Mesenchymal stem cell (in vitro differentiated cells and primary cell): Measurements from ENCODE around the gene ALDH16A1.

Source experiments
- DNase-seq: peaks from one replicate; pipeline ENCODE4 v3.0.0-alpha.2; 2013
- H2AFZ ChIP-seq: one replicate; pipeline ENCODE4 v1.6.1; 2013; ENCODE audit warnings: low read depth, mild to moderate bottlenecking, control low read depth, inconsistent platforms, low read length, moderate library complexity
- H2AK5ac ChIP-seq: 2 replicates; pipeline ENCODE4 v1.6.1; 2013; ENCODE audit warnings: low read length, moderate library complexity, mild to moderate bottlenecking, inconsistent platforms; ENCODE audit not compliant: severe bottlenecking
- H2BK120ac ChIP-seq: one replicate; pipeline ENCODE4 v1.6.1; 2013; ENCODE audit warnings: low read depth, mild to moderate bottlenecking, inconsistent platforms, low read length, moderate library complexity
- H2BK12ac ChIP-seq, 2 experiments: one replicate each; pipeline ENCODE4 v1.6.1; 2013; ENCODE audit warnings: inconsistent platforms in 2 of 2, low read length in 2 of 2, mild to moderate bottlenecking in 2 of 2, moderate library complexity in 2 of 2, control low read depth in 1 of 2
- H2BK15ac ChIP-seq: one replicate; pipeline ENCODE4 v1.6.1; 2013; ENCODE audit warnings: mild to moderate bottlenecking, low read depth, inconsistent platforms; ENCODE audit not compliant: poor library complexity, severe bottlenecking
- H2BK5ac ChIP-seq: 2 replicates; pipeline ENCODE4 v1.6.1; 2013; ENCODE audit warnings: low read depth, mild to moderate bottlenecking, low read length, control low read depth, inconsistent platforms; ENCODE audit not compliant: poor library complexity, severe bottlenecking
- H3K14ac ChIP-seq, 2 experiments: one replicate each; pipeline ENCODE4 v1.6.1; 2013; ENCODE audit warnings: inconsistent platforms in 2 of 2, low read length in 2 of 2, control low read depth in 1 of 2, mild to moderate bottlenecking in 1 of 2, moderate library complexity in 1 of 2
- H3K18ac ChIP-seq, 2 experiments: one replicate each; pipeline ENCODE4 v1.6.1; 2013; ENCODE audit warnings: inconsistent platforms in 2 of 2, low read length in 2 of 2, control low read depth in 1 of 2, low read depth in 1 of 2, mild to moderate bottlenecking in 1 of 2
- H3K23ac ChIP-seq, 2 experiments: one replicate each; pipeline ENCODE4 v1.6.1; 2013; ENCODE audit warnings: inconsistent platforms in 2 of 2, low read length in 2 of 2, mild to moderate bottlenecking in 2 of 2, moderate library complexity in 2 of 2, control low read depth in 1 of 2
- H3K27ac ChIP-seq: 2 replicates; pipeline ENCODE4 v1.5.1; 2013; ENCODE audit warnings: mild to moderate bottlenecking, moderate library complexity, low read length, control low read depth, inconsistent platforms; ENCODE audit not compliant: poor library complexity, severe bottlenecking
- H3K27me3 ChIP-seq, 2 experiments: 2 replicates each; pipeline versions ENCODE4 v1.6.1 to v1.7.0; 2013; ENCODE audit warnings: low read length in 2 of 2, mild to moderate bottlenecking in 2 of 2, moderate library complexity in 2 of 2, control low read depth in 1 of 2, inconsistent platforms in 1 of 2; ENCODE audit not compliant: control insufficient read depth in 1 of 2, insufficient read depth in 1 of 2
- H3K36me3 ChIP-seq, 2 experiments: 2 replicates each; pipeline versions ENCODE4 v1.6.1 to v1.7.0; 2013; ENCODE audit warnings: low read length in 2 of 2, control low read depth in 1 of 2, inconsistent platforms in 1 of 2, low read depth in 1 of 2, mild to moderate bottlenecking in 1 of 2; ENCODE audit not compliant: insufficient read depth in 2 of 2, control insufficient read depth in 1 of 2
- H3K4ac ChIP-seq, 2 experiments: one replicate each; pipeline ENCODE4 v1.6.1; 2013; ENCODE audit warnings: inconsistent platforms in 2 of 2, low read length in 2 of 2, mild to moderate bottlenecking in 2 of 2, moderate library complexity in 2 of 2, control low read depth in 1 of 2, low read depth in 1 of 2
- H3K4me1 ChIP-seq: 2 replicates; pipeline ENCODE4 v1.6.1; 2013; ENCODE audit warnings: low read depth, low read length, control low read depth; ENCODE audit not compliant: control insufficient read depth, insufficient read depth
- H3K4me2 ChIP-seq: 2 replicates; pipeline ENCODE4 v1.6.1; 2013; ENCODE audit warnings: low read length, mild to moderate bottlenecking, inconsistent platforms; ENCODE audit not compliant: poor library complexity, severe bottlenecking
- H3K4me3 ChIP-seq, 2 experiments: 2 replicates each; pipeline versions ENCODE4 v1.5.1 to v1.7.0; 2013; ENCODE audit warnings: low read length in 2 of 2, mild to moderate bottlenecking in 2 of 2, control low read depth in 1 of 2, low read depth in 1 of 2; ENCODE audit not compliant: insufficient read depth in 1 of 2
- H3K79me1 ChIP-seq: replicated peaks from 2 replicates; pipeline ENCODE4 v1.6.1; 2013; ENCODE audit warnings: mild to moderate bottlenecking, control low read depth, low read length, inconsistent platforms; ENCODE audit not compliant: poor library complexity, severe bottlenecking
- H3K9ac ChIP-seq: 2 replicates; pipeline ENCODE4 v1.7.0; 2013; ENCODE audit warnings: mild to moderate bottlenecking, low read length, moderate library complexity
- H3K9me3 ChIP-seq: 2 replicates; pipeline ENCODE4 v1.7.0; 2013; ENCODE audit warnings: mild to moderate bottlenecking, low read length; ENCODE audit not compliant: control insufficient read depth
- H4K8ac ChIP-seq: one replicate; pipeline ENCODE4 v1.6.1; 2013; ENCODE audit warnings: inconsistent platforms, mild to moderate bottlenecking, low read length, moderate library complexity
- H4K91ac ChIP-seq: one replicate; pipeline ENCODE4 v1.6.1; 2013; ENCODE audit warnings: mild to moderate bottlenecking, low read length, inconsistent platforms
- WGBS: methylation state at CpG from one replicate; pipeline ENCODE4 v1.1.7; 2013; ENCODE audit warnings: mixed read lengths; 5-methylcytosine and 5-hydroxymethylcytosine counted together

ALDH16A1 gene

DNA sequence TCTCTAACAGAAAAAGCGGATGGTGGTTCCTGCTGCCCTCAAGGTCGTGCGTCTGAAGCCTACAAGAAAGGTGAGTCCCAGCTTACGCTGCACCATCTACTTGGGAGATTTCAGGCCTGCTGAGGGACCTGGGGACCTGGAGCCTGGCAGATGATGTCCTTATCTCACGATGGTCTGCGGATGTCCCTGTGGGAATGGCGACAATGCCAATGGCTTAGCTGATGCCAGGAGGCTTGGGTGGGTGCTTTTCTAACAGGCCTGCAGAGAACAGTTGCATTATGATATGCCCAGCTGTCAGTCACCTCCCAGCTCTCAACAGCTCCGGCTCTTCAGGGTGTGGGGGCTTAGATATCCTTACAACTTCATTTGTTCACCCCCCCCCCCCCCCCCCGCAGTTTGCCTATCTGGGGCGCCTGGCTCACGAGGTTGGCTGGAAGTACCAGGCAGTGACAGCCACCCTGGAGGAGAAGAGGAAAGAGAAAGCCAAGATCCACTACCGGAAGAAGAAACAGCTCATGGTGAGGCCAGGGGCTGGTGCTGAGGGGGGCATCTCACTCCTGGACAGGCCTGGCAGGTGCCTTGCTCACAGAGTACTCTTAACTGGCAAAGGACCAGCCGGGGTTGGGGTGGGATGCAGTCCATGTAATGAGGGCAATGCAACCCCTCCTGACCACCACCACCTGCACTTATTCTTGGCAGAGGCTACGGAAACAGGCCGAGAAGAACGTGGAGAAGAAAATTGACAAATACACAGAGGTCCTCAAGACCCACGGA is 38.2 kb downstream of the ALDH16A1 start:
- peak overlapping the region in 1 of 2 experiments; percentile 30 for H2BK12ac ChIP-seq
- H3K4me3 ChIP-seq = no peak overlapping the region
- no peak overlapping the region for H4K8ac ChIP-seq
- no peak overlapping the region for H3K4ac ChIP-seq
- no peak overlapping the region for H2AFZ ChIP-seq
- WGBS = 95% methylated on average over 13 of the region's 17 CpGs
- H3K27ac ChIP-seq = peak overlapping the region; percentile 14
- H3K36me3 ChIP-seq = peaks cover 44 to 51% of the 10 kb centered on the region in 2 experiments
- H2AK5ac ChIP-seq = no peak overlapping the region
- H3K4me1 ChIP-seq = peaks cover 27% of the 10 kb centered on the region
- no peak overlapping the region for H3K14ac ChIP-seq
- no peak overlapping the region for H3K18ac ChIP-seq
- H3K27me3 ChIP-seq = no peaks in the 10 kb centered on the region
- H3K23ac ChIP-seq = no peak overlapping the region
- no peaks in the 10 kb centered on the region for H3K9me3 ChIP-seq
- H2BK15ac ChIP-seq = no peak overlapping the region
- DNase-seq = no peak
- H3K79me1 ChIP-seq = peaks cover 1% of the 10 kb centered on the region
- no peak overlapping the region for H3K4me2 ChIP-seq
- H4K91ac ChIP-seq = no peak overlapping the region
- H2BK5ac ChIP-seq = no peak overlapping the region
- H3K9ac ChIP-seq = peak overlapping the region; percentile 100
- H2BK120ac ChIP-seq = no peak overlapping the region

DNA sequence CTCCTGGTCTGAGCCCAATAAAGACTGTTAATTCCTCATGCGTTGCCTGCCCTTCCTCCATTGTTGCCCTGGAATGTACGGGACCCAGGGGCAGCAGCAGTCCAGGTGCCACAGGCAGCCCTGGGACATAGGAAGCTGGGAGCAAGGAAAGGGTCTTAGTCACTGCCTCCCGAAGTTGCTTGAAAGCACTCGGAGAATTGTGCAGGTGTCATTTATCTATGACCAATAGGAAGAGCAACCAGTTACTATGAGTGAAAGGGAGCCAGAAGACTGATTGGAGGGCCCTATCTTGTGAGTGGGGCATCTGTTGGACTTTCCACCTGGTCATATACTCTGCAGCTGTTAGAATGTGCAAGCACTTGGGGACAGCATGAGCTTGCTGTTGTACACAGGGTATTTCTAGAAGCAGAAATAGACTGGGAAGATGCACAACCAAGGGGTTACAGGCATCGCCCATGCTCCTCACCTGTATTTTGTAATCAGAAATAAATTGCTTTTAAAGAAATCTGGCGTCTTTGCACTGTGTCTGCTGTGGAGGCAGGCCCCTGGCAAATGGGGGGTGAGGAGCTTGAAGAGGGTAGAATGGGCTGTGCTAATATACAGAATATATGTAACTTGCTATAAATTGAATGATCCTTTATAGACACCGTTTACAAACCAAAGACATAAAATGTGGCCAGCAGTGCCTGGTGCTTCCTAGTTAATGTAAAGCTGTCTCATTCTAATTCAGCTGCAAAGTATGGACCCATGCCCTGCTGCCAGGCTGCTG is 39.0 kb downstream of the ALDH16A1 start:
- Histone ChIP-seq H4K8ac (no peak overlapping the region), H3K79me1 (peaks cover 1% of the 10 kb centered on the region), H3K36me3 (peaks cover 44 to 51% of the 10 kb centered on the region in 2 experiments), H2BK5ac (no peak overlapping the region), H3K9ac (no peak overlapping the region), H3K27ac (peak overlapping the region; percentile 2), H3K4me2 (no peak overlapping the region), H3K4ac (no peak overlapping the region), H3K4me3 (no peak overlapping the region), H3K27me3 (no peaks in the 10 kb centered on the region), H3K23ac (no peak overlapping the region), H2BK15ac (no peak overlapping the region), H2AK5ac (no peak overlapping the region), H2BK120ac (no peak overlapping the region), H2AFZ (no peak overlapping the region), H2BK12ac (no peak overlapping the region), H4K91ac (no peak overlapping the region), H3K9me3 (no peaks in the 10 kb centered on the region), H3K4me1 (peaks cover 26% of the 10 kb centered on the region), H3K14ac (no peak overlapping the region), H3K18ac (no peak overlapping the region)
- DNase-seq = no peak
- WGBS = 94% methylated on average over 7 of the region's 7 CpGs

DNA sequence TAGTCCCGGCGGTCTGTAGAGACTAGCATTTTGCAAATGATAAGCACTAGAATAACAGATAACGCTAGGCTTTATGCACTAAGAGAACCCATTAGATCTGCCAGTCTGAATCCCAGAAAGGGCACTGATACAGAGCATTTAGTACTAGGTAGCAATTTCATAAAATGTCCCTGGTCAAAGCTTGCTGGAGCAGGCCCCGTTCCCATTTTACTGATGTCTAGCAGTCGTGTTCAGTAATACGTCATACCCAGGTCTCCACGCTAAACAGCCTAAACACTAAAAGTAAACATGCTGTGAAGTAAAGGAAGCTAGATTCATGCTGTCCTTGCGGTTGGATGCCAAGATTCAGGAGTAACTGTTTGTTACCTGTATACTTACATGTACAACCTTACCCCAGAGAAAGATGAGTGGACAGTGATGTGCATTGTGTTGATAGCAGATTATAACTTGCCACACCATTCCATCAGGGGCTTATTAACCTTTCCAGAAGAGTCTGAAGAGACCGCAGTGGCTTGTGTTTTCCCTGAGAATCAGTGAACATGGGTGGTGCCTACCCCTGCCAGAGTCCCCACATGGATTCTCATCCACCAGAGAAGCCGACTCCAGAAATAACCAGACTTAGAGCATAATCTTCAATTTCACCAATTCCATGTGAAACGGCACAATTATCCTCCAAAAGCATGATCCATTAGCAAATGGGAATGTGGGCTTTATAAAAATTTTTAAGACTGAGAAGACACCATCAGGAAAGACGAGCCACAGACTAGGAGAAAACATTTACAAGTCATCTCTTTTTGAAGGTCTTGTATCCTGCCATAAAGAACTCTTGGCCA is 39.8 kb downstream of the ALDH16A1 start:
- H2BK12ac ChIP-seq = no peak overlapping the region
- H3K4me1 ChIP-seq = peaks cover 30% of the 10 kb centered on the region
- peaks cover 1% of the 10 kb centered on the region for H3K79me1 ChIP-seq
- no peak overlapping the region for H2AFZ ChIP-seq
- 85% methylated on average over 8 of the region's 12 CpGs for WGBS
- no peak overlapping the region for H2BK120ac ChIP-seq
- H3K18ac ChIP-seq = no peak overlapping the region
- no peak overlapping the region for H3K23ac ChIP-seq
- DNase-seq = peak; percentile 22
- H2AK5ac ChIP-seq = peak overlapping the region; percentile 8
- peak overlapping the region; percentile 39 for H3K9ac ChIP-seq
- no peak overlapping the region for H3K4me3 ChIP-seq
- H4K8ac ChIP-seq = peak overlapping the region; percentile 12
- H3K27ac ChIP-seq = peak overlapping the region; percentile 2
- H3K9me3 ChIP-seq = no peaks in the 10 kb centered on the region
- H3K27me3 ChIP-seq = no peaks in the 10 kb centered on the region
- no peak overlapping the region for H4K91ac ChIP-seq
- no peak overlapping the region for H2BK15ac ChIP-seq
- H3K14ac ChIP-seq = no peak overlapping the region
- no peak overlapping the region for H3K4me2 ChIP-seq
- H3K36me3 ChIP-seq = peaks cover 50 to 56% of the 10 kb centered on the region in 2 experiments
- no peak overlapping the region for H3K4ac ChIP-seq
- H2BK5ac ChIP-seq = no peak overlapping the region
